GM19467 (cell line): ENCODE results near the gene ATXN1.

Experiments
- ATAC-seq: cut with Tn5 transposase; IDR thresholded peaks from one replicate; pipeline ENCODE4 v1.9.1; 2021; ENCODE audit warnings: mild to moderate bottlenecking, moderate library complexity; ENCODE audit not compliant: unreplicated experiment

Gene ATXN1

DNA sequence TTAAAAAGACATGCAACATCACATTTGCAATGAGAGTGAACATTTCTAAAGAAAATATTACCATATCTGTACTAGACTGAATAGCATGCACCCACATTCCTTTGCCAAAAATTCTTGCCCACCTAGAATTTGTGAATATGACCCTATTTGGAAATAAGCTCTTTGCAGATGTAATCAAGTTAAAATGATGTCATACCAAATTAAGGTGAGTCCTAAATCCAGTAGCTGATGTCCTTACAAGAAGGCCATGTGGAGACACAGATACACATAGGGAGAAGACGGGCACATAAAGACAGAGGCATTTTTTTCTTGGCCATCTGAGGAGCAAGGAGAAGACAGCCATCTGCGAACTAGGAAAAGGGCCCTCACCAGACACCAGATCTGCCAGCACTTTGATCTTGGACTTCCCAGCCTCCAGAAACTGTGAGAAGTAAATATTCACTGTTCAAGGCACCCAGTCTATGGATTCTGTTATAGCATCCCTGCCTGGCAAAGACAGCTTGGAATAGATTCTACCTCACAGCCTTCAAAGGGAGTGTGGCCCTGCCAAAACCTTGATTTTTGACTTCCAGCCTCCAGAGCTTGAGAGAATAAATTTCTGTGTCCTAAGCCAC is 22.8 kb upstream of the ATXN1 start:
- no peak for ATAC-seq

DNA sequence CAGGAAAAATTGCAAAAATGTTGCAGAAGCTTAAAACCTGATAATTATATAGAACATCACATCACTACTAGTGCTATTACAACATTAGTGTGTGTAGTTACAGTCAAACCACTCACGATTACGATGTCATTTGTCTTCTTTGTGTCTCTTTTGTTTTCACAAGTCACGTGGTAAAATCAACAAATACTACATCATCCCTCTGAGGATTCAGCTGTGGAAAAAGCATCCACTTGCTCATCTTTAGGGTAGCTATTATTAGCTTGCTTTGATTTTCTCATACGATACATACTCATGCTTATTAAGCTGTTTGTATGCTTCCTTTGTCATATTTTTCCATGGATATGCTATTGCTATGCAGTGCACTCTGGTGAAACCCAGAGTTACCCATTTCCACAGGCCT is 22.2 kb upstream of the ATXN1 start:
- ATAC-seq: no peak

DNA sequence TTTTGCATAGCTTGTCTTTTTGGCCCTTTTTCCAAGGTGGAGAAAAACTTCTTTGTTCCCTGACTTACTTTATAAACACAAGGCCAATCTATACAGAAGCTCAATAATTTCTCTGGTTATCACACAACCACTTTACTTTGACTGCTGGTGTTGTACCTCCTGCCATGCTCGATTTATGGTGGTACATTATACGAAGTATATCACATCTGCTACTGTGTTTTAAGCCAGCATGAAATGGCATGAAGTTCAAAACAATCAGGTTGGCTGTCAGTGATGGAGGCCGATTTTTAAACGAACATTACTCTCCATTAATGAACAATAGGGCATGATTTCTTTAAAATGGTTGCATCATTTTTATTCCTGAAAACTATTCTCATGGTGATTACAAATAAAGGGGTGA is 21.0 kb upstream of the ATXN1 start:
- ATAC-seq: no peak

DNA sequence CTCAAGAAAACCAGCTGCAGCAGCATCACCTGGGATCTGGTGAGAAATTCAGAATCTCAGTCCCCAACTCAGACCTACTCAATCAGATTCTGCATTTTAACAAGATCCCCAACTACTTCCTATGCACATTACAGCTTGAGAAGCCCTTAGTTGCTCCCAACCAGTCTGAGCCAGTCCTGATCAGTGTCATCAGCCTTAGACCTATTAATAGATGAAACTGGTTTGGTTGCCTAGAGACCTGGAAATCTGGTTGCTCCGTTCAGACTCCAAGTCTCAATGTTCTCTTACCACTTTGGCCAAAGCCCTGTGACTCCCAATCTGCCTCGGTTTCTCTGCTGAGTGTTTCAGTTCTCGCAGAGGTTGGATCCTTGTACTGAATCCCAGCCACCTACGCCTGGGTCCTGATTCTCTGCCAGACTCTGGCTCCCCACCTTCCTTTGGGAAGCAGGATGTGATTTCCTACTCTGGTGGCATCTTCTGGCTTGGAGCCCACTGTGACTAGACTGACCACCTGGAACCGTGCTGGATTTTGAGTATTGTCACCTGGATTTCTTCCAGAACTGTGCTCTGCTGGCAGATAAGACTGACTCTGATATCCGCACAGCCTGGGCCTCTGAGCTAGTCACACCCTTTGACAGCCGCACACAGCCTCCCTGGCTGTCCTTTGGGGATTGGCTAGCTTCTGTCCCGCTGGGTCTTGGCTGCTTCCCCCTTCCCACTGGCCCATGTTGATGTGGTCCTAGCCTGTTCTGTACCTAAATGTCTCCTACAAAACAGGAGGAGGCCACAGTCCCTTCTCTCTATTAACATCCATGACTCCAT is 20.3 kb upstream of the ATXN1 start:
- ATAC-seq: no peak

DNA sequence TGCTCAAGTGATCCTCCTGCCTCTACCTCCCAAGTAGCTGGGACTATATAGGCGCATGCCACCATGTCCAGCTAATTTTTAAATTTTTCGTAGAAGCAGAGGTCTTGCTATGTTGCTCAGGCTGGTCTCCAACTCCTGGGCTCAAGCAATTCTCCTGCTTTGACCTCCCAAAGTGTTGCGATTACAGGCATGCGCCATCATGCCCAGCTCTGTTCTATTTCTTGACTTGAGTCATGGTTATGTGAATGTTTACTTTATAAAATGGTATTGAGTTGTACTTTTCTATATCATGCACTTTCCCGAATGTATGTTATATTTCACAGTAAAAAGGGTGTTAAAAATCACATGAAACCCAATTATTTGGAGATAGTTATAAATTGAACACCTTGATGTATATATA is 17.3 kb upstream of the ATXN1 start:
- ATAC-seq: no peak

DNA sequence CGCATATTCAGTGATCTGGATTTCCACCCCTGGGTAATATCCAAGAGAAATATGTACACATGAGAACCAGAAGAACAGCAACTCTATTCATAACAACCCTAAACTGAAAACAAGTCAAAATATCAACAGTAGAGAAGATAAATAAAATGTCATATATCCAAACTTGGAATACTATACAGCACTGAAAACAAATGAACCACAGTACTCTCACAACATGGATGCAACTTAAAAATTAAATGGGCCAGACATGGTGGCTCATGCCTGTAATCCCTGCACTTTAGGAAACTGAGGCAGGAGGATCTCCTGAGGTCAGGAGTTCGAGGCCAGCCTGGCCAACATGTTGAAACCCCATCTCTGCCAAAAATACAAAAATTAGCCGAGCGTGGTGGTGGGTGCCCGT is 16.5 kb upstream of the ATXN1 start:
- ATAC-seq: no peak

DNA sequence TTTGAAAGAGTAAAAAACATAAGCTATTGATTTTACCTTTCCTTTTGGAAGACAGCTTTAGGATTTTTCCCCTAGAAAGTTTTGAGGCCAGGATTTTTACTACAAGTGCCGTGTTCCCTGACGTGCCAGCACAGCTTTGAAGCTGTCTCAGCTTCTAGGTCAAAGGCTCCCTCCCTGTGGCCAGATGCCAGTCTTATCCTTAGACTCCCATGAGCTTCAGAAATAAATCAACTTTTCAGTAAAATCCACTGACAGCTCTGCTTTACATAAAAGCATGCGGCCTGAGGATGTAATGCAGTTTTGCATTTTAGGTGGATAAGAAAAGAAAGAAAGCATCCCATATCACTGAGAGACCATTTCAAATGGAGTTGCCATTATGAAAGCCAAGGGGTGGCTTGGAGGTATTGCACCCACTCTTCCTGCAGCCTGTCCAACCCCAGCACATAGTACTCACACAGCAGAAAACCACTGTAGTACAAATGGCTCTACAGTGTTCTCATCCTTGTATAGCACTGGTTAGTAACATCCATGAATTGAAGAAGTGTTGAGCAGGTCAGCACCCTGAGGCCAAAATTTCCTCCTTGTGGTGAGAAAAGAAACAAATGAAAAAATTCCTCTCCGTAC is 15.2 kb upstream of the ATXN1 start:
- no peak for ATAC-seq

DNA sequence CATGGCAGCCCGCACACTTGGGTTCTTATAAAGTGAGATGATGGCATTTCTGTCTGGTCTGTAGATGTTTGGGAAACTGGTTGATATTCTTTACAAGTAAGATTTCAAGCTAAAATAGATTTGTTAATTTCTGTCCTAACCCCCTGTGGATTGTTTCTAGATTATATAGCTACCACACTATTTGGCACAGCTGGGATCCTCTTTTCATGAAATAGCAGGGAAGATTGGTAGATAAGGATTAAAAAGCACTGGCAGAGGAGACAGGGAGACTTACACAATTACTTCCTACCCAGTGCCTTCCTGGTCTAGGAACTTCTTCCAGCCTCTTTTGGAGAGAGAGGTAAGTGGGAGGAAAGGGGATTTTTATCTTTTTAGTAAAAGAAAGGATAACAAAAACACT is 13.2 kb upstream of the ATXN1 start:
- ATAC-seq: no peak

DNA sequence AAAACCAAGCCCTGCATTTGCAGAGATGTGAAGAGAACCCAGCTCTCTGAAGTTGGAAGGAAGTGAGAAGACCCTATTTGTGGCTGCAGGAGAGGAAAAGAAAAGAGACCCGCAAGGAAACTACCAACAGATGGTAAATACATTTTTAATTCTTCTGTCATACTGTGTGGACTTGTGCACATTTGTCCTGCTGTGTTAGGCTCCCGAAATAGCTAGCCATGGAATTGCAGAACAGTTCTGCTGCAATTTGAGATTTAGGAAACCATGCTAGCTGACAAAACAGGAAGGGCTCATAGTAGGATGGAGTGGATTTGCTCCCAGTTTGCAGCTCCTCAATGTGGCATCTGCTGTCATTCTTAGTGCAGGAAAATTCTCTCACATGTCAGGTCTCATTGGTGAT is 12.1 kb upstream of the ATXN1 start:
- no peak for ATAC-seq

DNA sequence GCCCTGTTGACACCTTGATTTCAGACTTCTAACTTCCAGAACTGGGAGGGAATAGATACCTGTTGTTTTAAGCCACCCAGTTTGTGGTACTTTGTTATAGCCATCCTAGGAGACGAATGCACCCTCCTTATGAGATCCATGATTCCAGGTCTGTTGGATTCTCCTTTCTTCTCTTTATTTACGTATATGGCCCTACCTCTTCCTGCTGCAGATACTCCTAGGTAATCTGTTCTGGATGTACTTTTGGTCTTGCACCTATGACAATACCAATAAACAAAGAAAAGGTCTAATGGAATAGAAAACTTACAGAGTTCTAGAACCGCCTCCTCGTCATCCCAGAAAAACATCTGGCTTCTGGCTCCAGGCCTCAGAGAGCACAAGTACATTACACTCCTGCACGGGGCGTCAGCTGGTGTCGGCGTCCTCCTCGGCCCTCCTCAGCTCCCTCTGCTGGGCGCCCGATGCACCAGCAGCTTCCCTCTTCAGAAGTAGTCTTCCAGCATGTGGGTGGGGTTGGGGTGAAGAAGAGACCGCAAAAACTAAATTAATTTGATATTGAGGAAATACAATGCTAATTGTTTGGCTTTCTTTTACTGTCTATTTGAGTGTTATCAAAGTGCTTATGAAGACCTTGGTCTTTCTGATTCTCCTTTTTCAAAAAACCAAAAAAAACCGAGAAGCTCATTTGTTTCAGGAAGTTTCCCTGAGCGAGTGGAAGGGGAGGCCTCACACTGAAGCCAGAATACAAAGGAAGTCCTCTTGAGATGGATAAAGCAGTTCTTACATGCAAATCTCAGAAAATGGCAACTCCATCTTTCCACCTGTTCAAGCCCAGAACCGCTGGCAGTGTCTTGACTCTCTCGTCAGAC is 9.7 kb upstream of the ATXN1 start:
- peak; percentile 76 for ATAC-seq

DNA sequence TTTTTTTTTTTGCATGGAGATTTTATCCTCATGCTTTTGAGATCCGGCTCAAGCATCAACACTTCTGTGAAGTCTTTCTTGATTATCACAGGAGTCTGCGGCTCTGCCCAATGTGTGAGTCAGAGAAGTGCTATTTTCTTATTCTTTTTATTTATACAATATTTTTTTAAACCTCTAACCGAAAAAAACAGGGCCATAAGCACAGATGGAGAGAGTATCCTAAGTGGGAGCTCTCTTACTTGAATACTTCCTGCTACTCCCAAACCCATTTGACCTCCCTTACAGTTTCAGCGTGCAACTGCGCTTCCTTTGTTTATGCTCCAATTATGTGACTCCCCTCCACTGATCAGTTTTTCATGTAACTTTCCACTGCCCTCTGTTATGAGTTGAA is 8.7 kb upstream of the ATXN1 start:
- no peak for ATAC-seq

DNA sequence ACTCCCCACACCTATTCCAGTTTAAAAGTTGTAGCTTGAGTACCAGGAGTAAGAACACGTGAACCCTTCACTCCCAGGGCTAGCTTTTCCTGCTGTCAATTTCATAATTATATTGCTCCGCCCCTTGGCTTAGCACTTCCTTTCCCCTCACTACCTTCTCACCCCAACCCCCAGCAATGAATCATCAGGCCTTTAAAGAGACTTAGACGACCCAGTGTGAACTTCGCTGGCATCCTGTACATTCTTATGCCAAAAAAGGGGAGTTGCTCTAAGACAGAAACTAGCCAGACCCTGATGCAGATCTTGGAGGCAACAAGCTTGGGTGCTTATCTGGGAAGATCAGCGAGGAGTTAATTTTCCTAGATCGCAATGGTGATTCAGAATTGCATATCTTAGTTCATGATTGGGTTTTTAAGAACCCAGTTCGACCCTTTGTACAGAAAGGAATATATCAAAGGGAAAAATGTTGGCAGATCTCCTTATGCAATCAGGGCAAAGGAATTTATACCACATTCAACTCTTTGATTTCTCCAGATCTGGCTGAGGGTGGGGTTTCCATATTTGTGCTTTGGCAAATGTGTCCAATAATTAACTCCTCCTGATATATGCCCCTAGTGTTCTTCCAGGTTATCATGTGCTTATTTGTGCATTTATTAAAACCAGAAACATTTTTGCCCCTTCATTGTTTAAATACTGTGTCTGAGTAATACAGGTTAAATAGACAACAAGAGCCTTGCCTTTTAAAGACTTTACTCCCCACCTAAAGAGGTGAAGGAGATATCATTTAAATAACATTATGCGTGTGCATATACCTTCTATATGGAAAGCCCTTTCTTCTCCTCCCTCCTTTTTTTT is 8.1 kb upstream of the ATXN1 start:
- peak; percentile 37 for ATAC-seq

DNA sequence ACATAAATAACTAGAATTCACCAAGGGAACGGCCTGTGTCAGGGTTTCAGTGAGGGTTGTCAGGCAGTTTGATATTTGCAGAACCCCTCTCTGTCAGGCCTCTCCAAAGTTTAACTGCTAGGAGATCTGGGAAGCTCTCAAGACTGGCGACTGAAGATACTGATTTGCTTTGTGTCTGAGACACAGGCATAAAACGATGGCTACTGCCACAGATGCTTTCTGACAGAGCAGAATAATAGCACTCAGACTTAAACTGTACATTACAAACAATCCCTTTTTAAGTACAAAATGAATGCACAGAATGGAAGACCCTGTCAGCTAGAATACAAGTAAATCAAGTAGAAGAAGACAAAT is 7.2 kb upstream of the ATXN1 start:
- ATAC-seq: no peak

DNA sequence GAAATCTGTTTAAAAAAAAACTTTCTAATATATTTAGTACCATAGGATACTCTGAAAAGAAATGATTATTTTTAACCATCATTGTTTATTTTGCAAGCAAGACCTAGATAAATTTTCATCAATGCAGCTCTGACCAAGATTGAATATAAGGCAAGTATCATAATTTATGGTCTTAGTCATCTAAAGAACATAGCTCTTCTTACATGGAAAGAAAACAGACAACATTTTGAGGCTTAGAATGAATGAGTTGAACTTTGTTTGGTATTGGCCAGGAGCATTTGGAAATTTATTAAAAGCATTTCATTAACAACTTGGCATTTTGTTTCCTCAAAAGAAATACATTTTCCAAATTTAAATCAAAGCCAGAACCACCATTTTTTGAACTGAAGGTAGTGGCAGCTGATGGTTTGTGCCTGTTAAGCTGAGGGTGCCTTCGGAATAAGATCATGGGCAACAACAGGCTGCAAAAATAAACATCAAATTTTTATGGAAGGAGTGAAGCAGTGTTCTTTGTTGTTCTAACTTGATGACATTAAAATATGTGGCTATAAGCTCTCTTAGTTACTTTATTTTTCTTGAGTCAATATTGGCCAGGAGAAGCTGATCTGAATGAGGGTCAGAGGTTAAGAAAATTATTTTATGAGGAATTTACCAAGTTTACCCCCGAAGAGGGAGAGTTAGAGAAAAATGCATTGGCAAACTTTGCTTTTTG is 6.7 kb upstream of the ATXN1 start:
- no peak for ATAC-seq

DNA sequence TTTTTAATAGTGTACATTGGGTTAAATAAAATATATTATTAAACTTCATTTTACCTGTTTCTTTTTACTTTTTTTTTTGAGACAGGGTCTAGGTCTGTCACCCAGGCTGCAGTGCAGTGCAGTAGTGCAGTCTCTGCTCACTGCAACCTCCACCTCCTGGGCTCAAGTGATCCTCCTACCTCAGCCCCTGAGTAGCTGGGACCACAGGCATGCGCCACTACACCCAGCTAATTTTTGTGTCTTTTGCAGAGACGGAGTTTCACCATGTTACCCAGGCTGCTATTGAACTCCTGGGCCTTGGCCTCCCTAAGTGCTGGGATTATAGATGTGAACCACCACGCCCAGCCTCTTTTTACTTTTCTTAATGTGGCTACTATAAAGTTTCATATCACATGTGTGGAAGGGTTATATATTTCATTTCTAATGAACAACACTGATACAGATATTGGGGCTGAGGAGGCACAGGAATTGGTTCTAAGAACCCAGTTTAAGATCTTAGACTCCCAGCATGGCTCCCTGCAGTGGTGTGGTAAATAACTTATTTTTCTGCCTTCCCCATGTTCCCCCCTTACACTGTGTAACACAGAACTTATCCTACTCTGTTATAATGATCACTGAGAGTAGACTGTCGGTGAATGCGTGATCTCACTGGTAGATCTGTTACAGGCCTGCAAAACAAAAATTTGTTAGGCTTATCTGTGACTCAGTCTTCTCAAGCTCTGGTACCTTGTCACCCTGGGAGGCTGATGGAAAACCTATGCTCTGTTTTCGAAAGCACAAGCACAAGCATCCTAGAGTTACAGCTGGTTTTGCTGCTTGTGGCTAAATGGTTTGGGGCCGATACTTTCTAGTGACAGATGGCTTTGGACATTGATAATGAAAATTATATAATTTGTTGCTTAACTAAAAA is 5.8 kb upstream of the ATXN1 start:
- no peak for ATAC-seq

DNA sequence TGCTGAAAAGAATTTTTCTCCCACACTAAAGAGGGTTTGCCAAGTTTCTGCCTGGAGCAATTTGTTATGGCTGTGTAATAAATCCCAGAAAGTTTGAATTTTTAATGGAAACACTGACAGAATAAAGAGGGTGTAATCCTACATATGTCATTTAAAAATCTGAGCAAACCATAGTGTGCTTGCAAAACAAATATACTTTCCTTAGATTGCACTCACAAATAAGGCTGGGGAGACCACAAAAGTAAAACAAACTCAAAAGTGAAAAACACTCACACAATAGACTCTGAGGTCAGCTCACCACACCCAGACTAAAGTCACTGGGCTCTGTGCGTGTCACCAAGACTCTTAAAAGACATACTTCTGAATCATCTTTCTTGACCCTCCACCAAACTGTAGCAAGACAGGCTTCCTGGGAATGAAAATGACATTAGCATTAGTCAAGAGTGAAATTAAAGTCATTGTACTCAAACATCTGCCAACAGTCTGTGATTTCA is 4.8 kb upstream of the ATXN1 start:
- ATAC-seq: no peak

DNA sequence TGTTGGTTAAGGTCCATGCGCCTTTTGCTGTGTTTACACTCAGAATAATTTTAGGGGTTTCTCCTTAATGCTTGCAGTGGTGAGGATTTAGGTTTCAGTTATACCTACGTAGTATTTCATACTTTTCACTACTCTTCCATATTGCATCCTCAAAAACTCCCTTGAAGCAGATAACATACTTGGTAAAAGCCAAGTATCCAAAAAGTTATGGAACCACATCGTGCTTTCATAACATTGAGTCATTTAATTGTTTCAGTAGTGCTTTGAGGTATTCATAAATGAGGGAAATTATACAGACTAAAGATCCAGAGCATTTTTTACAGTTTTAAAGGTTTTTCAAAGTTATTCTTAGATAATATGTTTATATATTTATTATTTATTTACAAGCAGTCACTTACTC is 4.0 kb upstream of the ATXN1 start:
- no peak for ATAC-seq

DNA sequence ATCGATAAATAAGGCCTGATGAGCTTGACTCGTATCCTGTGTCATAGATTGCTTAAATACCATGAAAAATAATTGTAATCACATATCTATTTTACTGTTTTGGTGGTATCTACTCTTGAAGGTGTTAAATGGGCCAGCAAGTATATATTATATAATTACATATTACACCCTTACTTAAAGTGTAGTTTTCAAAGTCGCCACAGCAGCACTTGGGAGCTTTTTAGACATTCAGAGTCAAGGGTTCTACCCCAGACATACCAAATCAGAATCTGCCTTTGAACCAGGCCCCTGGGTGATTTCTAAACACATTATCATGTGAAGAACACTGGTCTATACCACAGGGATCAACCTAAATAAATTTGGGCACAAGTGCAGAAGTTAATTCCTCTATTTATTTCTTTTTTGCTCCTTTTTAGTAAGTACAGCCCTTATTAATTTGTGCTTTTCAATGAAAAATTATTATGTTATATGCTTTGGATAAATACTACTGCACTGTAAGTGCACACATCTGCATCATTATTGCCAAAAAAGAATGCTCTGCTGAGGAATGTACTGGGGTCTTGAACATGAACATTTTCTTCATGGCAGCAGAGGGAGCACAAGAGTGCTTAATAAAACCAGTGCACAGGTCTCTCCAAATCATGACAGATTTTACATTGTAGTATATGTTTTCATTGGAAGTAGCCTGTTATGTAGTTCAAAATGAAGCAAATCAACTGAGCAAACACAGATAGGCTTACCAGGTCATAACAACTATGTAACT is 3.1 kb upstream of the ATXN1 start:
- no peak for ATAC-seq
